ENCODE results near the gene IGHMBP2.

IGHMBP2 gene

GRCh38 chr11:68931911-68932310 is 28.2 kb downstream of the IGHMBP2 start:
- TF ChIP-seq CEBPB (IDR thresholded peaks at IDR 0.05) (no peak), NFIC (IDR thresholded peaks at IDR 0.05) (no peak), MAX (IDR thresholded peaks at IDR 0.05) (no peak), TEAD4 (IDR thresholded peaks at IDR 0.05) (no peak), YY1 (IDR thresholded peaks at IDR 0.05; ENCODE audit: low read depth) (no peak), ZBTB7A (IDR thresholded peaks at IDR 0.05; ENCODE audit: low read depth) (no peak), TCF12 (IDR thresholded peaks at IDR 0.05; ENCODE audit: low read depth) (no peak), CREB1 (IDR thresholded peaks at IDR 0.05; ENCODE audit: low read depth) (no peak), USF1 (IDR thresholded peaks at IDR 0.05) (no peak), TAF1 (IDR thresholded peaks at IDR 0.05; ENCODE audit: low read depth) (no peak), FOXM1 (IDR thresholded peaks at IDR 0.05; ENCODE audit: borderline replicate concordance, low read depth) (no peak), REST (IDR thresholded peaks at IDR 0.05; ENCODE audit: low read depth) (no peak), EP300 (IDR thresholded peaks at IDR 0.05; ENCODE audit: borderline replicate concordance) (no peak), RAD21 (IDR thresholded peaks at IDR 0.05; ENCODE audit: low read depth) (no peak), EGR1 (IDR thresholded peaks at IDR 0.05) (no peak)

- TF ChIP-seq TEAD4 (IDR thresholded peaks at IDR 0.05), result no peak
- TF ChIP-seq USF1 (IDR thresholded peaks at IDR 0.05), result no peak
- TF ChIP-seq FOXM1 (IDR thresholded peaks at IDR 0.05; ENCODE audit: borderline replicate concordance, low read depth), result no peak
- no peak for TF ChIP-seq RAD21 (IDR thresholded peaks at IDR 0.05; ENCODE audit: low read depth)
- no peak for TF ChIP-seq CEBPB (IDR thresholded peaks at IDR 0.05)
- no peak for TF ChIP-seq ZBTB7A (IDR thresholded peaks at IDR 0.05; ENCODE audit: low read depth)
- no peak for TF ChIP-seq YY1 (IDR thresholded peaks at IDR 0.05; ENCODE audit: low read depth)
- TF ChIP-seq CREB1 (IDR thresholded peaks at IDR 0.05; ENCODE audit: low read depth), result no peak
- no peak for TF ChIP-seq EGR1 (IDR thresholded peaks at IDR 0.05)
- TF ChIP-seq TAF1 (IDR thresholded peaks at IDR 0.05; ENCODE audit: low read depth), result no peak
Observed at GRCh38 chr11:68932358-68932757, 28.7 kb downstream of the IGHMBP2 start.

- TF ChIP-seq USF1 (IDR thresholded peaks at IDR 0.05), result no peak
Observed at GRCh38 chr11:68932933-68933577, 29.4 kb downstream of the IGHMBP2 start.

- TF ChIP-seq EGR1 (IDR thresholded peaks at IDR 0.05) (no peak), YY1 (IDR thresholded peaks at IDR 0.05; ENCODE audit: low read depth) (no peak), FOXM1 (IDR thresholded peaks at IDR 0.05; ENCODE audit: borderline replicate concordance, low read depth) (no peak), RAD21 (IDR thresholded peaks at IDR 0.05; ENCODE audit: low read depth) (no peak), MAX (IDR thresholded peaks at IDR 0.05) (no peak), REST (IDR thresholded peaks at IDR 0.05; ENCODE audit: low read depth) (no peak), ZBTB7A (IDR thresholded peaks at IDR 0.05; ENCODE audit: low read depth) (no peak), CEBPB (IDR thresholded peaks at IDR 0.05) (no peak), USF1 (IDR thresholded peaks at IDR 0.05) (no peak), TAF1 (IDR thresholded peaks at IDR 0.05; ENCODE audit: low read depth) (no peak), NFIC (IDR thresholded peaks at IDR 0.05) (no peak)
Observed at GRCh38 chr11:68933605-68934320, 30.1 kb downstream of the IGHMBP2 start.

- TF ChIP-seq EP300 (IDR thresholded peaks at IDR 0.05; ENCODE audit: borderline replicate concordance) (no peak), REST (IDR thresholded peaks at IDR 0.05; ENCODE audit: low read depth) (no peak), FOXM1 (IDR thresholded peaks at IDR 0.05; ENCODE audit: borderline replicate concordance, low read depth) (no peak), MAX (IDR thresholded peaks at IDR 0.05) (no peak), YY1 (IDR thresholded peaks at IDR 0.05; ENCODE audit: low read depth) (no peak), CREB1 (IDR thresholded peaks at IDR 0.05; ENCODE audit: low read depth) (no peak), USF1 (IDR thresholded peaks at IDR 0.05) (no peak)
Observed at GRCh38 chr11:68934321-68934645, 30.6 kb downstream of the IGHMBP2 start.

Measured in Ishikawa (cell line).